ENCODE results near the gene CDS2.

DNA sequence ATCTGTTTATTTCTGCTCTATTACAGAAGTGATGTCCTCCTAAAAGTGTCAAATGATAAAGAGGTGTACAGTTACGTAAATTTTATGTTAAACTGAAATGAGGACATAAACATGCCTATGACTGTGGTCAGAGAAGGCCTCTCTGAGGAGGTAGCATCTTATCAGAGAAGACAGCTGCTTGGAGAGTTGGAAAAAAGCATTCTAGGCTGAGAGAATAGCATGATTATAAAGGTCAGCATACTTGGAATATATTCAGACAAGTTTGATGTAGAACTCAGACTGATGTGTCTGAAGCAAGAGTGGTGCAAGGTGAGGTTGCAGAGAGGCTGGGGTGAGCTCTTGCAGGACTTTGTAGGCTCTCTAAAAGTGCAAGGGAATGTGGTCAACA, 3.9 kb upstream of the CDS2 start:
- TF ChIP-seq POLR2A (IDR thresholded peaks at IDR 0.05; ENCODE audit: low read length), result no peak
- no peak for TF ChIP-seq GATA1 (IDR thresholded peaks at IDR 0.05; ENCODE audit: low read depth, low read length)

Measured in erythroblast (primary cell).